ENCODE measurements around the gene FGF10.
A peak's percentile ranks its signal among the peaks of the same experiment; 100 is the strongest.

FGF10 gene

GRCh38 chr5:44345871-44346270 is 43.3 kb downstream of the FGF10 start:
- no peak for DNase-seq

DNA sequence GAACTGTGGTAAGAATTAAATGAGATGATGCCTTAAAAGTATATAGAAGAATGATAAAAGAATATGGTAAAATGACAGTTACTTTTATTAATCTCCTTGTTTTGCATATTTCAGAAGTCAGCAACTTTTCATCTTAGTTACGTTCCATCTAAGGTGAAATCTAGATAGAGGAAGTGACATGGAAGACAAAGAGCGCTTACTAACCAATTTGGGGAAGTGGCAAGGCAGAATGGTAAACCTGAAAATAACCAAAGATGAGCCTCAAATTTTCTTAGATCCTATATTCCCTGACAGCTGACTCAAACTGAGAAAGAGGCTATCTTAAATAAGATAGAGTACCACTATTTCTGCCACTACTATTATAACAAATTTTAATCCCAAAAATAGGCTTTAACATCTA is 52.5 kb downstream of the FGF10 start:
- no peak for DNase-seq

DNA sequence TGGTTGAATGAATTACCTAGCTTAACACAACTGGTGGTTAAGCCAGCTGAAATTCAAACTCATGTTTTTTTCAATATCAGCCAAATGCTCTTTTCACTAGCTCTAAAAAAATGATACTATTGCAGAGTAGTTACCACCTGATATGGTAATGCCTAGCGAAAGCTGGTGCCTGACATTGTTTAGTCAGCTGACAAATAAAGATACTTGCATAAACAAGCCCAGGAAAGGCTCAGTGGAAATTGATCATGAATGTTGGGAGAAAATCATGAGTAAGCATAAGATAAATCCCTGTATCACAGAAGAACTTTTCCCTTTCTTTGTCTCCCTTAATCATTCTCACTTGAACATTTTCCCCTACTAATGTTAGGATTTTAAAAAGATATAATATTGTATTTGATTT is 54.6 kb downstream of the FGF10 start:
- no peak for DNase-seq

DNA sequence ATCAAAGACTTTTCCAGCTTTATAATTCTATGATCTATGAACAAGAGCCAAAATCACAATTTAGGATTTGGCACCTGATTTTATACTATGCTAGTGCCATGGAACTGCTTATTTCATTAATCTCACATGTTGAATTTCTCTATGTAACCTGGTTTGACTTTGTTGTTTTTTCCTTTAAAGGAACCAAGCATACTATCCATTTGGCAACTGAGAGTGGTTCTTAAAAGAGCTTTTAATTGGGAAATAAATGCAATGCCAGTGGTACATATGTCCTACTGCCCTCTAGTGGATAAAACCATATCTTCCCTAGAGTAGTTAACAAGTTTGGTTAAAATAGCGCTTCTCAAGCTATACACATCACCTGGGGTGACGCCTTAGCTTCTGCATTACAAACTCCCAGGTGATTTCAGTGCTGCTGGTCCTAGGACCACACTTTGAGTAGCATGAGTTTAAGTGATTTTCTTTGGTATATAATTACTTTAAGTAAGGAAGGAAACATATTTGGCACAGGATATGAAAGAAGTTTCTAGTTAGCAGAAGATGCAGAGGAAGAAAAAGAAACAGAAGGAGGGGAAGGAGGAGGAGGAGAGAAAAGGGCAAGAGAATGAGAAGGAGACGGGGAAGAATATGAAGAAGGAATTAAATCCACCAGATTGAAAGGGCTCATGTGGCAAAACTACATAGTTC is 56.8 kb downstream of the FGF10 start:
- peak; percentile 1 for DNase-seq

DNA sequence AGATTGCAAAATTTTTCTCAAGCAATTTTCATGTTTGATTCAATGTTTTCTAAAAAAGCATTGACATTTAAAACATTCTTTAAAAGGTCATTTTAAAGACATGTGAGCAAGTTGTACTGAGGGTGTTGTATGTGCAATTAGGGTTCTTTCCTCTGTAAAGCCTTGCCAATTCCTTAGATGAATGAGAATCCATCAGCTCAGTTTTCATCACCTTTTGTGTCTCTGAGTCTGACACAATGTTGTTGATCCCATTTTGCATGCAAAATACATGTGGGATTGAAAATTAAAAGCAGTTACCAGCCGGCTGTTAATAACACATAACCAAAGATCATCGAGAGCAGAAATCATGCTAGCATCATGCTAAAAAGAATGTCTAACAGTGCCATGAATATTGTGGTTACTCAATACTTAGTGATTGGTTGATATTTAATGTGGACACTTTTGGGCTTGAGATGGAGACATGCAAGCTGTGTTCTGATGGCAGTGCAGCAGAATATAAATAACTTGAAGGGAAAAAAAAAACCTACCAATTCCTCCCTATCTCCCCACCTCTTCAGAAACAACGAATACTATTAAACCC is 57.7 kb downstream of the FGF10 start:
- no peak for DNase-seq

- DNase-seq: no peak
Measured at GRCh38 chr5:44329716-44330115, 59.5 kb downstream of the FGF10 start.

GRCh38 chr5:44321144-44321725 is 68.0 kb downstream of the FGF10 start:
- DNase-seq: no peak

DNA sequence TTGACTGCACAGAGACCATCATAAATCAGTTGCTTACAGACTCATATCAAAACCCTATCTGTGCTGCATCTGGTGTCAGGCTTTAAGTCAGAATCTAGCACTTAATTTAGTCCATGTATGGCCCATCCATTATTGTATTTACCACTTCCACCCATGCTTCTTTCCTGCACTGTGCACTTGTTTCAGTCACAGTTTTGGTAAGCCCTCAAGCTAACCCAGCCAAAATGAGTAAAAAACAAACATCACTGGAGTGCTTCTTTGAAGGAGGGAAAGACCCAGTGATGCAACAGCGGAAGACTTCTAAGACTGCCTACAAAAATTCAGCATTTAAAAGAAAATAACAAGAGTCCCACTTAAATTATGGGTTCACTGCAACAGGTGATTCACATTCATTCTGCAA is 69.0 kb downstream of the FGF10 start:
- DNase-seq: no peak

- DNase-seq: no peak
Measured at GRCh38 chr5:44318883-44319282, 70.3 kb downstream of the FGF10 start.

DNA sequence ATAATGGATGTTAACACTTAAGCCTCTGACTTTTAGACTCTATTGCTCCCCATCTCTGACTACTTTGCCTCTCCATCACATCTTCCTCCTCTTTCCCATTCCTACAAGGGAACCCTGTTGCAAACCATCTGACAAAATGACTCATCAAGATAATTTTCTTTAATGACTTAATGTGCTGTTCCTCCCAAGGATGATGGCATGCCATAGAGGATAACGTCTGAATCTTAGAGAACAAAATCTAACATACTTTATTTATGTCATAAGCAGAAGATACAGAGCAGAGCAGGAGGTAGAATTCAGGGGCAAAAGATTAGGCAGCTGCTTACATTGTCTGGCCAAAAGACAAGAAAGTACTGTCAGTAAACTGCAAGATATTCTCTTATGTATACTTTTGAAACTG is 76.8 kb downstream of the FGF10 start:
- DNase-seq: no peak

DNA sequence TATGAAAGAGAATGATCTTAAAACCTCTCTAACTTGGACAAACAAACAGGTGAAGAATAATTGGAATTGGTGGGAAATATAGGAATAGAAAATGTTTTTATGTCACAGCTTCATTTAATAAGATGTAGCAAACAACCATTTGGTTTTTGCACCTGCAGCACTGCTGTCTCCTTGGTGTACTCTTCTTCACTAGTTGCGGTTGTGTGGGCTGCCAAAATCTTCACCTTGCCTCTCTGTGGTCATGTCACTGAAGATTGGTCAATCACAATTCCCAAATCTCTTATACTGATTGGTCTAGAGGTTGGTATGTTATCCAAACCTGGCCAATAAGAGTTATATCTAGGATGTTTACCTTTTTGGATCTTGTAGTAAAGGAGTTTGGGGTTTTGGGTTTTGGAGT is 88.7 kb downstream of the FGF10 start:
- no peak for DNase-seq

DNA sequence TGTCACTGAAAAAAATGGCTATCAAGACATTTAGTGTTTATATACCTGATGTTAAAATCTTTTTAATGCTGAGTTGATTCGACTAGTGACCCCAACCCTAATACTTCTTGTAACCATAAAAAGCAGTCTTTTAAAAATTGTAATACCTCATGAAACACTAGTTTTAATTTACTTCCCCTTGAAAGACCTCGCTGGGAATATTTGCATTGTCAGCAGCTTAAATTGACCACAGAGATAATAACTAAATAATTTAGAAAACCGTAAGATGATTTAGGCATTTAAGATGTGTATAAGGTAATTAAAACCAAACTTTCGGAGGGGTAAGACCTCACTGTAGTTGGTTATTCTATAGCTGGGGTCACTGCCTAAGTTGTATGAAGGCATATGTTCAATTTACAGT is 89.8 kb downstream of the FGF10 start:
- no peak for DNase-seq

DNA sequence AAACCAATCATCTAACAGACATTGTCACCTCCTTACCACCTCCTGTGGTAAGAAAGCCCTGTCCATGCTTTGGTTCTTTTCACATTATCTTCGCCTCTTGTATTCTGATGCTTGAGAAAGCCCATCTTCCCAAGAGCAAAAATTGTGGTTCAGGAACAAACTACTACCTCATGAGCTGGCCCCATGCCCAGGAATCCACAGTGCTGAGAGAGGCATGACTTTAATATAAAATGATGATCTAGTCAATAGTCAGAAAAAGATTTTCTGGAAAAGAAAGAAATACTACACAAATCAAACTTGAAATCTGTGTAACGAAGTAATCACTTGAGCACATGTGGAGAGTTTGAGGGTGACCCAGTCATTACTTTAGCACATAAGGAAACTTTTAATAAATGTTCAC is 94.7 kb downstream of the FGF10 start:
- DNase-seq: no peak

DNA sequence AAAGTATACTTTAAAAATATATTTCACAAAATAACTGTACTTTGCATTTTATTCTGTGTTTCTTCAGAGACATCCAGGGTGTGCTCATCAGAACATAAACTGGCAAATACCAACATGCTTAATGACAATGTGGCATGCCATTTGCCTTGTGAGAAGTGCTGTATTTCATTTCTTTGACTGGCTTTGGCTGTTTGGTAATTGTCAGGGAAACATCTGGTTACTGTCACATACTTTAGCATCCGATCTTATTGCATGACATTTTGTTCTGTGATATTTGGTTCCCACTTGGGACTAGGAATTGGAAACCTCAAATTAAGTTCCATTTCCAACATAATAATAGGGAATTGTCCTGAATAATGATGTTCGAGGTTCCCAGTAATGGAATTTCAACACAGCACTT is 96.5 kb downstream of the FGF10 start:
- DNase-seq: no peak

- no peak for DNase-seq
Measured at GRCh38 chr5:44278469-44278868, 110.8 kb downstream of the FGF10 start.

DNA sequence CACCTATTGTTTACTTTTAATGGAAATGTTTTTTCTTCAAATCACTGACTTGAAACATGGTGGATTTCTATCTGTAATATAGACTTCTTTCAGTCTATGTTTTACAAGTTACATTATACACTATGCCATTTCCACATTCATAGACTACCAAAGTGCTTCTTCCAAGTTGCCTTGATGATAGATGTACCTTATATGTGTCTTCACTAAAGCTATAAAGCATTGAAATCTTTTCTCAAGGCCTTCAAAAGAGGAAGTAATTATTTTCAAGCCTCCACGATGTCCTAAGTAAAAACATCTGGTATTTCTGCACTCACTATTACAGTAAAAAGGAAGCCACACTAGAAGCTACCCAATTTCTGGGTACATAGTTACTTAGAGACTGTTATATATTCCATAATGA is 113.3 kb downstream of the FGF10 start:
- DNase-seq: no peak

GRCh38 chr5:44275329-44275728 is 113.9 kb downstream of the FGF10 start:
- no peak for DNase-seq

DNA sequence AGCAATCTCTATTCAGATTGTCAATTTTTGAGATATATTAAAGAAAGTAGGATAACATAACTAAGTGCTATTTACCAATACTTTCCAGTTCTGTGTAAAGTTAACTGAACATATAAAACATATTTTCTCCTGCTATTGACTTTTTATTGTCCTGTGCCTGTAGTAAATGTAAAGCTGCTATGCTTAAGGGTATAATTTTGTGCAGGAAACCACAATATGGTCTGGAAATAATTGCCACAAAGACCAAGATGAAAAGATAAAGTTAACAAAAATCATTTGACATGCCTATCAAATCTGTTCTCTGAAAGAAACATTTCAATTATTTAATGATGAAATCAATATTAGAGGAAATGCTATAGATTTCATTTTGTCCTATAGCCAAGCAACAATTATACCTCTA is 121.3 kb downstream of the FGF10 start:
- no peak for DNase-seq

GRCh38 chr5:44266882-44267576 is 122.2 kb downstream of the FGF10 start:
- DNase-seq: no peak

- no peak for DNase-seq
Measured at GRCh38 chr5:44265713-44266112, 123.5 kb downstream of the FGF10 start.

GRCh38 chr5:44260793-44261192 is 128.4 kb downstream of the FGF10 start:
- DNase-seq: no peak

DNA sequence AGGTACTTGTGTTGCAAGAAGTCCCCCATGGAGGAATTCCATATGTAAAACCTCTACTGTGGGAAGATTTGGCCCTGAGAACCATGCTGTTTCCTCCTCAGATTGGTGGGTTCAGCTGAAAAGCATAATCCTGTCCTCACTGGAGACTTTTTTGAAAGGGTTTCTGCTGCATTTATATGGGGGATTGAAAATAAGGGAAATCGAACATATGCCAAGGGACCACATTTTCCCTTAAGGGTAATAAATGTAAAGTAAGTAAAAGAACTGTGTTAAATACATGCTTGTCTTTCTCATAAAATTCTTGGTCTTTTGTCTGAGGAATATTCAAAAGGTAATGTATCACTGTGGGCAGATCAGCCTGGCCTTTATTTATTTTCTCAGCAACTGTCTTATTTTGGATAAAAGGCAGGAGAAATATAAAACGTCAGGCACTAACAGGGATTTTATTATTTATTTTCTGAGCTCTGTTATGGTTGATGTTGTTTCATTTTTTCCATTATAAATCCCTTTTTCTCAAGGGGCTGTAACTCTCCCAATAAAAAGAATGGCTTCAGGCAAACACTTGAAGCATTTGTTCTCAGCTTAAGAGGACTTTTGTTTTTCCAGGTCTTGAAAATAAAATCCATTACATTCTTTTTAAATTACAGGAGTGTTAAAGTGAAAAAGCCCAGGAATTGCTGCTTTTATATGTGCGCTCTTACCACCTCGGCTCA is 131.4 kb downstream of the FGF10 start:
- no peak for DNase-seq

DNA sequence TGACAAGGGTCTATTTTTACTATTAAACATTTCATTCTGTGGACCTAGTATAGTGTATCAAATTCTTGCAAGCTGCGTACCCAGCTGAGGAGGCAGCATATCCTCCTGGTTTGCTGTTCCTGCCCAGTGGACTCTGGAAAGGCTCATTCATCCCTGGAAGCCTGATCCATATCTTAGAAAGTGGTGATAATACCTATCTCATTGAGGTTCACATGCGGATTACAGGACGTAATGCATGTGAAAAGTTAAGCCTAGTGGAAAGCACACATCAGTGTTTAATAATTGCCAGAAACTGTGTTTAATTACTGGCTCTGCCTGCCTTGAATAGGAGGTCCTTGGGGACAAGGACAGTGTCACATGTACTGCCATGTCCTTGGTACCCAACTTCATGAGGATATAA is 132.0 kb downstream of the FGF10 start:
- no peak for DNase-seq
